GM10266 (cell line): ENCODE results near the gene DNAJC15.

Experiments used
- DNase-seq: peaks from one replicate; pipeline ENCODE4 v3.0.0; 2012; ENCODE audit errors: extremely low spot score
- TF ChIP-seq, protein P1 (sequence below): IDR thresholded peaks from 2 replicates; pipeline ENCODE4 v1.5.1; 2012; ENCODE audit warnings: mild to moderate bottlenecking, low read depth; ENCODE audit not compliant: control insufficient read depth, insufficient read depth; ENCODE audit errors: missing control alignments

The DNAJC15 gene

DNA sequence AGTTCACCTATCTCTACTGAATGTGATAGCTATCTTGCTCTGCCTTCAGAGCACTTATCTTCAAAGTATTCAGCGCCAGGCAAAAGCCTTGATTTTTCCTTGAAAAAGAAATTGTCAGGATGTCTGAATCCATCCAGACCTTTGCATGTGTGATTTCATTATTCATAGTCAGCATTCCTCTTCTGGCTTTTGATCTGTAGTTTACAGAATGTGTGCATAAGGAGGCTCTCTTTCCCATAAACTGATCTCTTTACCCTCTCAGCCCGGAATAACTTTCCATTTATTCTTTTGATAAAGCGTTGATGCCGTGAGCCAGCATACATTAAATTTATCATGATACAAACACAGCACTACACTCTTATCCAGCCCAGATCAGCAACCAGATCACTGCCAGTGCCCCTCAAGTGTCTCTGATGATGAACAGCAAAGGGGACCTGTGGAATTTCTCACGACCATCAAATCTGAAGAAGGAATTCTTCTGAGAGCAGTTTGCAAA, 130.8 kb downstream of the DNAJC15 start:
- TF ChIP-seq, protein P1, sequence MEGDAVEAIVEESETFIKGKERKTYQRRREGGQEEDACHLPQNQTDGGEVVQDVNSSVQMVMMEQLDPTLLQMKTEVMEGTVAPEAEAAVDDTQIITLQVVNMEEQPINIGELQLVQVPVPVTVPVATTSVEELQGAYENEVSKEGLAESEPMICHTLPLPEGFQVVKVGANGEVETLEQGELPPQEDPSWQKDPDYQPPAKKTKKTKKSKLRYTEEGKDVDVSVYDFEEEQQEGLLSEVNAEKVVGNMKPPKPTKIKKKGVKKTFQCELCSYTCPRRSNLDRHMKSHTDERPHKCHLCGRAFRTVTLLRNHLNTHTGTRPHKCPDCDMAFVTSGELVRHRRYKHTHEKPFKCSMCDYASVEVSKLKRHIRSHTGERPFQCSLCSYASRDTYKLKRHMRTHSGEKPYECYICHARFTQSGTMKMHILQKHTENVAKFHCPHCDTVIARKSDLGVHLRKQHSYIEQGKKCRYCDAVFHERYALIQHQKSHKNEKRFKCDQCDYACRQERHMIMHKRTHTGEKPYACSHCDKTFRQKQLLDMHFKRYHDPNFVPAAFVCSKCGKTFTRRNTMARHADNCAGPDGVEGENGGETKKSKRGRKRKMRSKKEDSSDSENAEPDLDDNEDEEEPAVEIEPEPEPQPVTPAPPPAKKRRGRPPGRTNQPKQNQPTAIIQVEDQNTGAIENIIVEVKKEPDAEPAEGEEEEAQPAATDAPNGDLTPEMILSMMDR, result no peak
- DNase-seq, result no peak

GRCh38 chr13:43154839-43155238, 131.5 kb downstream of the DNAJC15 start:
- no peak for DNase-seq

GRCh38 chr13:43156916-43157315, 133.5 kb downstream of the DNAJC15 start:
- TF ChIP-seq, protein P1, result no peak
- DNase-seq, result no peak

More at GRCh38 chr13:43154839-43155238, 131.5 kb downstream of the DNAJC15 start:
- TF ChIP-seq, protein P1, result no peak

- no peak for DNase-seq
These were observed 134.4 kb downstream of the DNAJC15 start for GRCh38 chr13:43157796-43158195.

GRCh38 chr13:43158516-43158915, 135.1 kb downstream of the DNAJC15 start:
- no peak for DNase-seq
- TF ChIP-seq, protein P1, result no peak

More at GRCh38 chr13:43157796-43158195, 134.4 kb downstream of the DNAJC15 start:
- TF ChIP-seq, protein P1, result no peak

- TF ChIP-seq, protein P1, result no peak
- DNase-seq, result no peak
These were observed 135.7 kb downstream of the DNAJC15 start for GRCh38 chr13:43159026-43159461.
